Mesenchymal stem cell (in vitro differentiated cells and primary cell): Measurements from ENCODE around the gene CADPS.

Experiments
- DNase-seq: peaks from one replicate; pipeline ENCODE4 v3.0.0-alpha.2; 2013
- H2AFZ ChIP-seq: one replicate; pipeline ENCODE4 v1.6.1; 2013; ENCODE audit warnings: low read depth, mild to moderate bottlenecking, control low read depth, inconsistent platforms, low read length, moderate library complexity
- H2AK5ac ChIP-seq: 2 replicates; pipeline ENCODE4 v1.6.1; 2013; ENCODE audit warnings: low read length, moderate library complexity, mild to moderate bottlenecking, inconsistent platforms; ENCODE audit not compliant: severe bottlenecking
- H2BK120ac ChIP-seq: one replicate; pipeline ENCODE4 v1.6.1; 2013; ENCODE audit warnings: low read depth, mild to moderate bottlenecking, inconsistent platforms, low read length, moderate library complexity
- H2BK12ac ChIP-seq, 2 experiments: one replicate each; pipeline ENCODE4 v1.6.1; 2013; ENCODE audit warnings: inconsistent platforms in 2 of 2, low read length in 2 of 2, mild to moderate bottlenecking in 2 of 2, moderate library complexity in 2 of 2, control low read depth in 1 of 2
- H2BK15ac ChIP-seq: one replicate; pipeline ENCODE4 v1.6.1; 2013; ENCODE audit warnings: mild to moderate bottlenecking, low read depth, inconsistent platforms; ENCODE audit not compliant: poor library complexity, severe bottlenecking
- H2BK5ac ChIP-seq: 2 replicates; pipeline ENCODE4 v1.6.1; 2013; ENCODE audit warnings: low read depth, mild to moderate bottlenecking, low read length, control low read depth, inconsistent platforms; ENCODE audit not compliant: poor library complexity, severe bottlenecking
- H3K14ac ChIP-seq, 2 experiments: one replicate each; pipeline ENCODE4 v1.6.1; 2013; ENCODE audit warnings: inconsistent platforms in 2 of 2, low read length in 2 of 2, control low read depth in 1 of 2, mild to moderate bottlenecking in 1 of 2, moderate library complexity in 1 of 2
- H3K18ac ChIP-seq, 2 experiments: one replicate each; pipeline ENCODE4 v1.6.1; 2013; ENCODE audit warnings: inconsistent platforms in 2 of 2, low read length in 2 of 2, control low read depth in 1 of 2, low read depth in 1 of 2, mild to moderate bottlenecking in 1 of 2
- H3K23ac ChIP-seq, 2 experiments: one replicate each; pipeline ENCODE4 v1.6.1; 2013; ENCODE audit warnings: inconsistent platforms in 2 of 2, low read length in 2 of 2, mild to moderate bottlenecking in 2 of 2, moderate library complexity in 2 of 2, control low read depth in 1 of 2
- H3K27ac ChIP-seq: 2 replicates; pipeline ENCODE4 v1.5.1; 2013; ENCODE audit warnings: mild to moderate bottlenecking, moderate library complexity, low read length, control low read depth, inconsistent platforms; ENCODE audit not compliant: poor library complexity, severe bottlenecking
- H3K27me3 ChIP-seq, 2 experiments: 2 replicates each; pipeline versions ENCODE4 v1.6.1 to v1.7.0; 2013; ENCODE audit warnings: low read length in 2 of 2, mild to moderate bottlenecking in 2 of 2, moderate library complexity in 2 of 2, control low read depth in 1 of 2, inconsistent platforms in 1 of 2; ENCODE audit not compliant: control insufficient read depth in 1 of 2, insufficient read depth in 1 of 2
- H3K36me3 ChIP-seq, 2 experiments: 2 replicates each; pipeline versions ENCODE4 v1.6.1 to v1.7.0; 2013; ENCODE audit warnings: low read length in 2 of 2, control low read depth in 1 of 2, inconsistent platforms in 1 of 2, low read depth in 1 of 2, mild to moderate bottlenecking in 1 of 2; ENCODE audit not compliant: insufficient read depth in 2 of 2, control insufficient read depth in 1 of 2
- H3K4ac ChIP-seq, 2 experiments: one replicate each; pipeline ENCODE4 v1.6.1; 2013; ENCODE audit warnings: inconsistent platforms in 2 of 2, low read length in 2 of 2, mild to moderate bottlenecking in 2 of 2, moderate library complexity in 2 of 2, control low read depth in 1 of 2, low read depth in 1 of 2
- H3K4me1 ChIP-seq: 2 replicates; pipeline ENCODE4 v1.6.1; 2013; ENCODE audit warnings: low read depth, low read length, control low read depth; ENCODE audit not compliant: control insufficient read depth, insufficient read depth
- H3K4me2 ChIP-seq: 2 replicates; pipeline ENCODE4 v1.6.1; 2013; ENCODE audit warnings: low read length, mild to moderate bottlenecking, inconsistent platforms; ENCODE audit not compliant: poor library complexity, severe bottlenecking
- H3K4me3 ChIP-seq, 2 experiments: 2 replicates each; pipeline versions ENCODE4 v1.5.1 to v1.7.0; 2013; ENCODE audit warnings: low read length in 2 of 2, mild to moderate bottlenecking in 2 of 2, control low read depth in 1 of 2, low read depth in 1 of 2; ENCODE audit not compliant: insufficient read depth in 1 of 2
- H3K79me1 ChIP-seq: replicated peaks from 2 replicates; pipeline ENCODE4 v1.6.1; 2013; ENCODE audit warnings: mild to moderate bottlenecking, control low read depth, low read length, inconsistent platforms; ENCODE audit not compliant: poor library complexity, severe bottlenecking
- H3K9ac ChIP-seq: 2 replicates; pipeline ENCODE4 v1.7.0; 2013; ENCODE audit warnings: mild to moderate bottlenecking, low read length, moderate library complexity
- H3K9me3 ChIP-seq: 2 replicates; pipeline ENCODE4 v1.7.0; 2013; ENCODE audit warnings: mild to moderate bottlenecking, low read length; ENCODE audit not compliant: control insufficient read depth
- H4K8ac ChIP-seq: one replicate; pipeline ENCODE4 v1.6.1; 2013; ENCODE audit warnings: inconsistent platforms, mild to moderate bottlenecking, low read length, moderate library complexity
- H4K91ac ChIP-seq: one replicate; pipeline ENCODE4 v1.6.1; 2013; ENCODE audit warnings: mild to moderate bottlenecking, low read length, inconsistent platforms
- WGBS: methylation state at CpG from one replicate; pipeline ENCODE4 v1.1.7; 2013; ENCODE audit warnings: mixed read lengths; 5-methylcytosine and 5-hydroxymethylcytosine counted together

Gene CADPS

GRCh38 chr3:62892045-62892444, 16.8 kb upstream of the CADPS start:
- WGBS = 82% methylated on average over 2 of the region's 2 CpGs
- no peaks in the 10 kb centered on the region for H3K4me1 ChIP-seq
- no peak overlapping the region for H2BK120ac ChIP-seq

GRCh38 chr3:62888778-62889177, 13.6 kb upstream of the CADPS start:
- Histone ChIP-seq H3K4me3 (no peak overlapping the region), H2BK12ac (no peak overlapping the region), H4K8ac (no peak overlapping the region), H3K9me3 (no peaks in the 10 kb centered on the region), H3K4ac (no peak overlapping the region), H3K23ac (no peak overlapping the region), H2AFZ (no peak overlapping the region), H4K91ac (no peak overlapping the region), H2AK5ac (no peak overlapping the region), H3K4me2 (no peak overlapping the region), H2BK120ac (no peak overlapping the region), H3K79me1 (no peaks in the 10 kb centered on the region), H3K27me3 (no peaks in the 10 kb centered on the region), H3K18ac (no peak overlapping the region), H2BK5ac (no peak overlapping the region), H2BK15ac (no peak overlapping the region), H3K14ac (no peak overlapping the region), H3K27ac (no peak overlapping the region), H3K9ac (no peak overlapping the region), H3K36me3 (no peaks in the 10 kb centered on the region), H3K4me1 (no peaks in the 10 kb centered on the region)
- WGBS = no CpG with 5 or more reads among the region's 1 CpG
- no peak for DNase-seq

More at GRCh38 chr3:62892045-62892444, 16.8 kb upstream of the CADPS start:
- no peak overlapping the region for H3K27ac ChIP-seq
- H3K9me3 ChIP-seq = no peaks in the 10 kb centered on the region
- no peak overlapping the region for H3K23ac ChIP-seq
- H3K4me2 ChIP-seq = no peak overlapping the region
- no peak for DNase-seq
- H2BK12ac ChIP-seq = no peak overlapping the region
- H2BK5ac ChIP-seq = no peak overlapping the region
- no peak overlapping the region for H3K18ac ChIP-seq
- no peak overlapping the region for H3K9ac ChIP-seq
- H4K91ac ChIP-seq = no peak overlapping the region
- H2AK5ac ChIP-seq = no peak overlapping the region
- H3K4ac ChIP-seq = no peak overlapping the region
- H3K27me3 ChIP-seq = no peaks in the 10 kb centered on the region
- no peak overlapping the region for H4K8ac ChIP-seq
- H2BK15ac ChIP-seq = no peak overlapping the region
- no peaks in the 10 kb centered on the region for H3K79me1 ChIP-seq
- no peak overlapping the region for H2AFZ ChIP-seq
- no peaks in the 10 kb centered on the region for H3K36me3 ChIP-seq
- no peak overlapping the region for H3K4me3 ChIP-seq
- no peak overlapping the region for H3K14ac ChIP-seq

DNA sequence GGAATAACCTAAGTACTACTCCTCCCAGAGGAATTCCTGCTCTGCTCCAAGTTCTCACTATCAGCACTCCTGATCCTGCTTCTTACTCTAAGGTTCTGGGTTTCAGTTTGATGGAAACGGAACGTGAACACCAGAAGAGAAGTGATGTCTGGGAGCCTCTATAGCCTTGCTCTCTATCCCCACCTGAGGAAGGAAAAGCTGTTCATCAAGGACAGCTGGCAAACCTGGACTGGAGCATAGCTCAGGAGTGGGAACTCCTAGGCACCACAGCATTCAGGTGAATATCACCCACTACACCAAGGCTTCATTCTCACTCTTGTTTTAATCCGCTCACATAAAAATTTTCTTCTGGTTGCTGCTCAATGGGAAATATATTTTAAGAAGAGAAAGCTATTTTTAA, 13.0 kb upstream of the CADPS start:
- H3K79me1 ChIP-seq = no peaks in the 10 kb centered on the region
- H2AK5ac ChIP-seq = no peak overlapping the region
- H2BK12ac ChIP-seq = no peak overlapping the region
- H3K27me3 ChIP-seq = no peaks in the 10 kb centered on the region
- no peak overlapping the region for H3K18ac ChIP-seq
- H2BK5ac ChIP-seq = no peak overlapping the region
- no peak overlapping the region for H2BK120ac ChIP-seq
- H3K4me3 ChIP-seq = no peak overlapping the region
- H3K9ac ChIP-seq = no peak overlapping the region
- H3K23ac ChIP-seq = no peak overlapping the region
- no peak overlapping the region for H2AFZ ChIP-seq
- H2BK15ac ChIP-seq = no peak overlapping the region
- H3K27ac ChIP-seq = no peak overlapping the region
- no peak overlapping the region for H4K91ac ChIP-seq
- H3K4me1 ChIP-seq = no peaks in the 10 kb centered on the region
- H4K8ac ChIP-seq = no peak overlapping the region
- H3K14ac ChIP-seq = no peak overlapping the region
- no peak overlapping the region for H3K4me2 ChIP-seq
- DNase-seq = no peak
- 8% methylated on average over 2 of the region's 3 CpGs for WGBS
- no peak overlapping the region for H3K4ac ChIP-seq
- H3K9me3 ChIP-seq = no peaks in the 10 kb centered on the region
- H3K36me3 ChIP-seq = no peaks in the 10 kb centered on the region

GRCh38 chr3:62885136-62885535, 9.9 kb upstream of the CADPS start:
- Histone ChIP-seq H3K4me1 (no peaks in the 10 kb centered on the region), H2BK15ac (no peak overlapping the region), H3K36me3 (no peaks in the 10 kb centered on the region), H2AK5ac (no peak overlapping the region), H3K23ac (no peak overlapping the region), H3K27me3 (peaks cover 0 to 4% of the 10 kb centered on the region in 2 experiments), H3K18ac (no peak overlapping the region), H3K4me2 (no peak overlapping the region), H2BK5ac (no peak overlapping the region), H3K9ac (no peak overlapping the region), H3K9me3 (no peaks in the 10 kb centered on the region), H3K4ac (no peak overlapping the region), H3K4me3 (no peak overlapping the region), H2AFZ (no peak overlapping the region), H3K14ac (no peak overlapping the region), H3K27ac (no peak overlapping the region), H3K79me1 (no peaks in the 10 kb centered on the region), H2BK120ac (no peak overlapping the region), H2BK12ac (no peak overlapping the region), H4K91ac (no peak overlapping the region), H4K8ac (no peak overlapping the region)
- no peak for DNase-seq
- WGBS = 82% methylated on average over 2 of the region's 2 CpGs
